Measurements from ENCODE around the gene YIPF5.

YIPF5 gene

DNA sequence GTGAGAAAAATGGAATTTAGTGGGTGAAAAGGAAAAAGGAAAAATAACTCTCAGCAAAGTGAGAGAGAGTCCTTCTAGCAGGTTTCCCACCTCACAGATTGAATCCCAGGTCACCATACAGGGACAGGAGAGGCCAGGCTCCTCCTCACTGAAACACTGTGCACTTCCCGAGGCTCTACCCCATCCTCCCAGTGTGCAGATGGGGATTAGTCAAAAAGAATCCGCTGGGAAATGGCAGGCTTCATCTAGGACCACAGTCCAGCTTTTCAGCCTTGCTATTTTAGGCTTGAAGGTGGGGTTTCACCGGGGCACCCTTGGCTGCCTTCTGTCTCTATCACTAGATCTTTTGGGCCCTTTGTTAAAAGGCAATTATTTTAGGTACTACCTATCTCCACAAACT is 47.8 kb downstream of the YIPF5 start:
- ATAC-seq (no peak), DNase-seq (no peak)

DNA sequence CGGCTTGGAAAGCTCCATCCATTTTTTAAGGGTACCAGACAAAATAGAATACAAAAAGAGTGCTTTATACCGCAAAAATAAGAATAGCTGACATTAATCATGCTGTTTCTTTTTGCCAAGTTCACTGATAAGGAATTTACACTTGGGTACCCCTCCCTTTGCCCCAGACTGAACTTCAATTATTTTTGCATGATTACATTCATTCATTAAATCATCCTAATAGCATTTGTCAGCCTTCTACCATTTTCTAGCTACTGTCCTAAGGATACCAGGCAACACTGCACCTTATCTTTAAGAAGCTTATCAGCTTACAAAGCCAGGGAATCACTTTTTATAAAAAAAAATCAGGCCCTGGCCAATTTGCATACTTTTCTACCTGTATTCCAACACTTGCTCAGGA is 48.4 kb downstream of the YIPF5 start:
- ATAC-seq, result no peak
- no peak for DNase-seq

DNA sequence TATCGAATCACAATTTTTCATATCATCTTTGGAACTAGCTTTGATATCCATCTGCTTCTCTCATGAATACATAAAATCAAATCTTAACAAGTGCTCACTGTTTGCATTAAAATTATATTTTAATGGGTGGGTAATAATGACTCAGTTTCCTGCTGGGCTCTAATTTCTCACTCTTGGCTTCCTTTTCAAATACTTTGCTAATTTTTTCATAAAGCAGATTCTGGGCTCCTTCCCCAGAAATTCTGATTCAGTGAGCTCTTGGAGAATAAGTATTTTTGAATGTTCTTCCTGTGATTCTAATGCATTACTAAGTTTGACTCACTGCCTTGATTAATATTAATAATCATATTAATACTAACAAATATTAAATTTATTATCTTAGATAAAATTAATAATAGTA is 48.9 kb downstream of the YIPF5 start:
- no peak for ATAC-seq
- DNase-seq, result no peak

DNA sequence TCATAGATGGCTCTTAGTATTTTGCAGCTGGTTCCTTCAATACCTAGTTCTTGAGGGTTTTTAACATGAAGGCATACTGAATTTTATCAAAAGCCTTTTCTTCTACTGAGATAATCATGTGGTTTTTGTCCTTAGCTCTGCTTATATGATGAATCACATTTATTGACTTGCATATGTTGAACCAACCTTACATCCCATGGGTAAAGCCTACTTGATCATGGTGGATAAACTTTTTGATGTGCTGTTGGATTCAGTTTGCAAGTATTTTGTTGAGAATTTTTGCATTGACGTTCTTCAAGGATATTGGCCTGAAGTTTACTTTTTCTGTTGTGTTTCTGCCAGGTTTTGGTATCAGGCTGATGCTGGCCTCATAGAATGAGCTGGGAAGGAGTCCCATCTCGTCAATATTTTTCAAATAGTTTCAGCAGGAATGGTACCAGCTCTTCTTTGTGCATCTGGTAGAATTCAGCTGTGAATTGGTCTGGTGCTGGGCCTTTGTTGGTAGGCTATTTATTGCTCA is 49.7 kb downstream of the YIPF5 start:
- DNase-seq (no peak), ATAC-seq (no peak)

DNA sequence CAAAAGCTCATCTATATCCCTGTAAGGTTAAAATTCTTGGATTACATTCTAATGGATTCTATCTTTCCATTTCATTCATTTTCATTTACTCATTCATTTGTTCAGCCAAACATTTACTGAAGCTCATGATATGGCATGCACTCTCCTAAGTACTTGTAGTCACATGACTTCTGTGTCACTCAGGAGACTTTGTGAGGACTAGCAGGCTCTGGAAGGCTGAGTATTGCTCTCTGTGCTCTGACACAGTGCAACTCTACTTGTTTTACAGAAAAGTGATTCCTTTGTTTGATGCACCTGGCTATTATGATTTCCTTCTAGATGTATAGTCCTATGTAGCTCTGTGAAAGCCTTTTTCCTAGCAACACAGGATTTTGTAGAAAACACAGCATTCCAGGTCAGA is 53.0 kb downstream of the YIPF5 start:
- no peak for ATAC-seq

DNA sequence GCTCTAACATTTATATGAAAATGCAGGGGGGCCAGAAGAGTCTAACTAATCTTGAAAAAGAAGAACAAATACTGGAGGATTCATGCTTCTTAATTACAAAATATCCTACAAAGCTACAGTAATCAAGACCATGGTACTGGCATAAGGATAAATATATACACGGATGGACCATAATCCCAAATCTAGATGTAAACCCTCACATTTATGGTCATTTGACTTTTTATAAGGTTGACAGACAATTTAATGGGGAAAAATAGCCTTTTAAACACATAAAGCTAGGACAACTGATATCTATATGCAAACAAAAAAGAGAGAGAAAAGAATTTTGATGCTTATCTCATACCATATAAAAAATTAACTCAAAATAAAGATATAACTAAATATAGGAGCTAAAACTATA is 55.9 kb downstream of the YIPF5 start:
- DNase-seq, result no peak
- ATAC-seq, result no peak

More for the DNA sequence above, 53.0 kb downstream of the YIPF5 start:
- no peak for DNase-seq
